Kidney (tissue), 14 donors: ENCODE data around the gene LRFN4. TPM values are rescaled to one million over a fixed set of nuclear protein-coding genes. Genes with fewer than 3 reads are reported as not detected.

ENCODE experiments used
- DNase-seq, 5 donors: peaks; one replicate each; pipeline ENCODE4 v3.0.0-alpha.2; 2013 to 2020
- FAIRE-seq: peaks from 2 replicates; lab custom pipeline; 2012; peaks lifted over from hg19 to GRCh38; lab: Jason Lieb, UNC
- H3K27ac ChIP-seq, 2 donors: one replicate each; pipeline ENCODE4 v1.7.0; 2013; ENCODE audit warnings: low read depth in 2 of 2, low read length in 2 of 2, inconsistent platforms in 1 of 2
- H3K27me3 ChIP-seq: one replicate; pipeline ENCODE4 v1.7.1; 2013; ENCODE audit warnings: low read length, inconsistent platforms; ENCODE audit not compliant: control insufficient read depth, insufficient read depth
- H3K36me3 ChIP-seq, 3 donors: one replicate each; pipeline versions ENCODE4 v1.7.0 to v1.7.1; 2013; ENCODE audit warnings: low read length in 3 of 3, control low read depth in 1 of 3, inconsistent platforms in 1 of 3; ENCODE audit not compliant: insufficient read depth in 3 of 3, control insufficient read depth in 2 of 3
- H3K4me1 ChIP-seq, 3 donors: one replicate each; pipeline versions ENCODE4 v1.7.0 to v1.7.1; 2013; ENCODE audit warnings: low read length in 3 of 3, inconsistent platforms in 1 of 3, low read depth in 1 of 3; ENCODE audit not compliant: control insufficient read depth in 2 of 3, insufficient read depth in 2 of 3
- H3K4me3 ChIP-seq, 3 donors: one replicate each; pipeline versions ENCODE4 v1.7.0 to v1.8.1; 2013; ENCODE audit warnings: low read length in 3 of 3, control low read depth in 1 of 3, inconsistent platforms in 1 of 3
- H3K9ac ChIP-seq, 3 donors: one replicate each; pipeline versions ENCODE4 v1.7.0 to v1.7.1; 2013; ENCODE audit warnings: low read length in 3 of 3, control low read depth in 1 of 3, inconsistent platforms in 1 of 3
- H3K9me3 ChIP-seq, 3 donors: one replicate each; pipeline versions ENCODE4 v1.7.0 to v1.7.1; 2013; ENCODE audit warnings: low read length in 3 of 3, control low read depth in 1 of 3, inconsistent platforms in 1 of 3; ENCODE audit not compliant: control insufficient read depth in 2 of 3, insufficient read depth in 1 of 3
- intact Hi-C: fragments of 100-400 bp; cut with DNase I; formaldehyde crosslinking; loops from one replicate; pipeline ENCODE4 v1.11.1; 2022
- polyA plus RNA-seq: library from polyadenylated mRNA; stranded (reverse); fragments of 350-450 nt; fragmentation: Illumina TruSeq; extraction: RNeasy Lipid Tissue Mini Kit (QIAGEN cat#74804); gene quantifications from one replicate; pipeline ENCODE4 v1.2.3, GENCODE V29; 2014; ENCODE audit warnings: low read depth, low replicate concordance; ENCODE audit not compliant: insufficient read depth
- total RNA-seq: library from RNA; stranded (reverse); fragmentation: NEBNext Ultra II Directional; extraction: Animal tissue kit (Norgen Biotek cat#: 25700); gene quantifications from one replicate; pipeline ENCODE4 v1.2.1, GENCODE V29; 2021
- TF ChIP-seq, protein P1 (sequence below): IDR thresholded peaks from 3 replicates; pipeline ENCODE4 v1.5.1; 2012; ENCODE audit warnings: mild to moderate bottlenecking, moderate library complexity, borderline replicate concordance; ENCODE audit not compliant: insufficient read depth; ENCODE audit errors: extremely low read depth
- donor health status: control.
- donor health status: control.
- donor health status: control.
- donor health status: control.
- donor health status: control.
- donor health status: DM: yes; HTN: yes; CAD: no.
- donor health status: Normal renal cell carcinoma (clear cell type).

The LRFN4 gene
- total and polyA plus RNA-seq, 2 donors from 2014 or later = 6.8 to 22.3 TPM

DNA sequence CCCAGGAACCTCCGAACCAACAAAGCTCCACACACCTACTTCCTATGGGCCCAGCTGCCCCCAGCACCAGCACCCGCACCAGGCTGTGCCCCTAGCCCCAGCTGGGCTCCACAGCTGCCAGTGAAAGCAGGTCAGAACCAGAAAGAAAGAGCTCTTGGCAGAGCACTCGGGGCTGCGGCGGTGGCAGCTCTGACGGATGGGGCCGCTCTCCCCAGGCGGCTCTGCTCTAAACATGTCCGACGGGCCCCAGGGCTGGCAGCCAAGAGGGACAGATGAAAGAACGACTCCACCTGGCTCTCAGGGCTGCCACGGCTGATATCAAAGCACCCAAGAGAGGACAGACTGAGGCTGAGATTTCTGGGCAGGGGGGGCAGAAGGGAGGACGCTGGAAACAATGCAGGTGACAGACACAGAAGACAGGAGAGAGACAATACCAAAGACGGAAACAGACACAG, 25.7 kb downstream of the LRFN4 start:
- intact Hi-C loops = no loop called here
- TF ChIP-seq, protein P1, sequence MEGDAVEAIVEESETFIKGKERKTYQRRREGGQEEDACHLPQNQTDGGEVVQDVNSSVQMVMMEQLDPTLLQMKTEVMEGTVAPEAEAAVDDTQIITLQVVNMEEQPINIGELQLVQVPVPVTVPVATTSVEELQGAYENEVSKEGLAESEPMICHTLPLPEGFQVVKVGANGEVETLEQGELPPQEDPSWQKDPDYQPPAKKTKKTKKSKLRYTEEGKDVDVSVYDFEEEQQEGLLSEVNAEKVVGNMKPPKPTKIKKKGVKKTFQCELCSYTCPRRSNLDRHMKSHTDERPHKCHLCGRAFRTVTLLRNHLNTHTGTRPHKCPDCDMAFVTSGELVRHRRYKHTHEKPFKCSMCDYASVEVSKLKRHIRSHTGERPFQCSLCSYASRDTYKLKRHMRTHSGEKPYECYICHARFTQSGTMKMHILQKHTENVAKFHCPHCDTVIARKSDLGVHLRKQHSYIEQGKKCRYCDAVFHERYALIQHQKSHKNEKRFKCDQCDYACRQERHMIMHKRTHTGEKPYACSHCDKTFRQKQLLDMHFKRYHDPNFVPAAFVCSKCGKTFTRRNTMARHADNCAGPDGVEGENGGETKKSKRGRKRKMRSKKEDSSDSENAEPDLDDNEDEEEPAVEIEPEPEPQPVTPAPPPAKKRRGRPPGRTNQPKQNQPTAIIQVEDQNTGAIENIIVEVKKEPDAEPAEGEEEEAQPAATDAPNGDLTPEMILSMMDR = no peak
- Histone ChIP-seq H3K36me3 (no peaks in the 10 kb centered on the region), H3K9me3 (no peaks in the 10 kb centered on the region), H3K27me3 (no peaks in the 10 kb centered on the region), H3K4me1 (peaks cover 0 to 11% (median 0%) of the 10 kb centered on the region in 3 donors), H3K9ac (no peak overlapping the region), H3K4me3 (no peak overlapping the region), H3K27ac (no peak overlapping the region)
- FAIRE-seq = no peak
- no peak for DNase-seq

DNA sequence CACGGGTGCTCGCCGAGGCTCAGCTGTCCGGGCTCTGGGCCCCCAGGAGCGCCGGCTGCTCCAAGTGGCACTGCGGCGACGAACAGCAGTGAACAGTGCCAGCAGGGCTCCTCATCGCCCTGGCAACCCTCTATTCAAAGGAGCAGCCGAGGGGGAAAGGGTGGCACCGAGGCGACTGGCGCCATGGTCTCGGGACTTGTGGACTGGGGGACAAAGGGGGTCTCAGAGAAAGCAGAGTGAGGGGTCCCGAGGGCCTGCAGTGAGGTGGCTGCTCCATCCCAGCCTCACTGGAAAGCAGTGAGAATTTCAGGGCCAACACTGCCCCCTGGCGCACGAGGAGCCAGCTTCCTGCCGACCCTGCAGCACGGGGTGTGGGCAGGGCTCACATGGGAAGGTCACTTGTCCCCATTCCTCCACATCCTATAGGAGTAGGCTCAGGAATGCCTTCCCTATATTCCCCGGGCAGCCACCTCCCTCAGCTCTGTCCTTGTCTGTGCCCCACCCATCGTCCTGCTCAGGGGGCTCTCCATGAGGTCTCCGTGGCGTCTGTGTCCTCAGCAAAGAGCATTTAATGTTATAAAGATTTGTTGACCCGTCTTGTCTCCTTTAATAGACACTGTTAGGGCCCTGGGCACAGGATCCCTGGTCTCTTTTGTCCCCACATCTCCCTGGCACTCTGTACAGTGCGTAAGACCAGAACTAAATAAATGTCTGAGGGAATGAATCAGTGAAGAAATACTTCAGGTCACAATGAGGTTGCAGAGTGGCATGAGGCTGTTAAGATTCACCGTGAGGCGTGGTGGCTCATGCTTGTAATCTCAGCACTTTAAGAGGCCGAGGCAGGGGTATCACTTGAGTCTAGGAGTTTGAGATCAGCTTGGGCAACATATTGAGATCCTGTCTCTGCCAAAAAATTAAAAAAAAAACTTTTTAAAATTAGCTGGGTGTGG, 26.4 kb downstream of the LRFN4 start:
- Histone ChIP-seq H3K9me3 (no peaks in the 10 kb centered on the region), H3K4me3 (no peak overlapping the region), H3K27ac (no peak overlapping the region), H3K27me3 (no peaks in the 10 kb centered on the region), H3K9ac (no peak overlapping the region), H3K36me3 (no peaks in the 10 kb centered on the region), H3K4me1 (peaks cover 0 to 11% (median 0%) of the 10 kb centered on the region in 3 donors)
- DNase-seq (peak; percentile 43 to 81 (median 74)), FAIRE-seq (no peak)
- TF ChIP-seq, protein P1 = peak; percentile 48
- intact Hi-C loops = no loop called here

GRCh38 chr11:66884443-66884842, 27.6 kb downstream of the LRFN4 start:
- H3K36me3 ChIP-seq = no peaks in the 10 kb centered on the region
- peaks cover 0 to 11% (median 0%) of the 10 kb centered on the region in 3 donors for H3K4me1 ChIP-seq
- no peak overlapping the region for H3K9ac ChIP-seq
- FAIRE-seq = no peak
- H3K4me3 ChIP-seq = no peak overlapping the region
- H3K27me3 ChIP-seq = no peaks in the 10 kb centered on the region
- H3K9me3 ChIP-seq = no peaks in the 10 kb centered on the region
- H3K27ac ChIP-seq = no peak overlapping the region
- DNase-seq = no peak
- intact Hi-C loops = no loop called here
- TF ChIP-seq, protein P1 = no peak
